ENCODE results near the gene LEMD1. TPM values are rescaled to one million over a fixed set of nuclear protein-coding genes. Genes with fewer than 3 reads are reported as not detected.
"Not testable (repeated sequence)": the region's sequence is repeated elsewhere in the genome, so short reads cannot be mapped to it uniquely, and the experiment has no call there.

The LEMD1 gene
- total and polyA plus RNA-seq, 4 donors, result not detected

- ATAC-seq (ENCODE audit: low FRiP score), result no peak
- WGBS, 2 donors, result 91 to 93% methylated on average over 6 of the region's 6 CpGs
- Histone ChIP-seq H3K9me3 (ENCODE audit: control insufficient read depth, low read length) (no peaks in the 10 kb centered on the region), H3K27ac (ENCODE audit: low read depth in 1 of 2, low read length in 2 of 2) (no peak overlapping the region), H3K4me3 (ENCODE audit: low read length in 2 of 2) (no peak overlapping the region), H3K36me3 (ENCODE audit: control insufficient read depth in 1 of 2, insufficient read depth in 2 of 2, low read length in 1 of 2) (no peaks in the 10 kb centered on the region), H3K27me3 (ENCODE audit: control insufficient read depth in 1 of 2, insufficient read depth in 2 of 2, low read length in 1 of 2) (peaks cover 0 to 1% of the 10 kb centered on the region in 2 donors), H3K4me1 (ENCODE audit: control insufficient read depth in 1 of 2, insufficient read depth in 2 of 2, low read length in 2 of 2) (no peaks in the 10 kb centered on the region)
- intact Hi-C loops (cut with DNase I), result no loop called here
- no peak for DNase-seq
Measured at GRCh38 chr1:205423814-205424399, 2.1 kb upstream of the LEMD1 start.

GRCh38 chr1:205422993-205423642, 1.3 kb upstream of the LEMD1 start:
- no peak overlapping the region for H3K27ac ChIP-seq (ENCODE audit: low read depth in 1 of 2, low read length in 2 of 2)
- DNase-seq, result no peak
- H3K27me3 ChIP-seq (ENCODE audit: control insufficient read depth in 1 of 2, insufficient read depth in 2 of 2, low read length in 1 of 2), result peaks cover 0 to 1% of the 10 kb centered on the region in 2 donors
- intact Hi-C loops (cut with DNase I), result no loop called here
- ATAC-seq (ENCODE audit: low FRiP score), result no peak
- no peak overlapping the region for H3K4me3 ChIP-seq (ENCODE audit: low read length in 2 of 2)
- H3K9me3 ChIP-seq (ENCODE audit: control insufficient read depth, low read length), result no peaks in the 10 kb centered on the region
- no peaks in the 10 kb centered on the region for H3K36me3 ChIP-seq (ENCODE audit: control insufficient read depth in 1 of 2, insufficient read depth in 2 of 2, low read length in 1 of 2)
- H3K4me1 ChIP-seq (ENCODE audit: control insufficient read depth in 1 of 2, insufficient read depth in 2 of 2, low read length in 2 of 2), result no peaks in the 10 kb centered on the region
- WGBS, 2 donors, result 62 to 63% methylated on average over 4 of the region's 4 CpGs

GRCh38 chr1:205420938-205421337, 918 bp downstream of the LEMD1 start:
- Histone ChIP-seq H3K4me1 (ENCODE audit: control insufficient read depth in 1 of 2, insufficient read depth in 2 of 2, low read length in 2 of 2) (no peaks in the 10 kb centered on the region), H3K36me3 (ENCODE audit: control insufficient read depth in 1 of 2, insufficient read depth in 2 of 2, low read length in 1 of 2) (no peaks in the 10 kb centered on the region), H3K4me3 (ENCODE audit: low read length in 2 of 2) (no peak overlapping the region), H3K27me3 (ENCODE audit: control insufficient read depth in 1 of 2, insufficient read depth in 2 of 2, low read length in 1 of 2) (peaks cover 0 to 1% of the 10 kb centered on the region in 2 donors), H3K9me3 (ENCODE audit: control insufficient read depth, low read length) (no peaks in the 10 kb centered on the region), H3K27ac (ENCODE audit: low read depth in 1 of 2, low read length in 2 of 2) (no peak overlapping the region)
- WGBS, 2 donors, result 88 to 94% methylated on average over 2 of the region's 2 CpGs
- intact Hi-C loops (cut with DNase I), result no loop called here
- no peak for ATAC-seq (ENCODE audit: low FRiP score)
- DNase-seq, result no peak

GRCh38 chr1:205417870-205418635, 3.8 kb downstream of the LEMD1 start:
- Histone ChIP-seq H3K9me3 (ENCODE audit: control insufficient read depth, low read length) (no peaks in the 10 kb centered on the region), H3K27ac (ENCODE audit: low read depth in 1 of 2, low read length in 2 of 2) (no peak overlapping the region), H3K27me3 (ENCODE audit: control insufficient read depth in 1 of 2, insufficient read depth in 2 of 2, low read length in 1 of 2) (no peaks in the 10 kb centered on the region), H3K36me3 (ENCODE audit: control insufficient read depth in 1 of 2, insufficient read depth in 2 of 2, low read length in 1 of 2) (no peaks in the 10 kb centered on the region), H3K4me3 (ENCODE audit: low read length in 2 of 2) (no peak overlapping the region), H3K4me1 (ENCODE audit: control insufficient read depth in 1 of 2, insufficient read depth in 2 of 2, low read length in 2 of 2) (no peaks in the 10 kb centered on the region)
- WGBS, 2 donors, result 58 to 59% methylated on average over 10 of the region's 10 CpGs
- intact Hi-C loops (cut with DNase I), result no loop called here
- DNase-seq (no peak), ATAC-seq (ENCODE audit: low FRiP score) (no peak)

- no peaks in the 10 kb centered on the region for H3K9me3 ChIP-seq (ENCODE audit: control insufficient read depth, low read length)
- H3K4me1 ChIP-seq (ENCODE audit: control insufficient read depth in 1 of 2, insufficient read depth in 2 of 2, low read length in 2 of 2), result no peaks in the 10 kb centered on the region
- no peak for ATAC-seq (ENCODE audit: low FRiP score)
- no peaks in the 10 kb centered on the region for H3K36me3 ChIP-seq (ENCODE audit: control insufficient read depth in 1 of 2, insufficient read depth in 2 of 2, low read length in 1 of 2)
- no peak overlapping the region for H3K4me3 ChIP-seq (ENCODE audit: low read length in 2 of 2)
- intact Hi-C loops (cut with DNase I), result no loop called here
- H3K27ac ChIP-seq (ENCODE audit: low read depth in 1 of 2, low read length in 2 of 2), result no peak overlapping the region
- WGBS, 2 donors, result 49 to 57% methylated on average over 2 of the region's 2 CpGs
- H3K27me3 ChIP-seq (ENCODE audit: control insufficient read depth in 1 of 2, insufficient read depth in 2 of 2, low read length in 1 of 2), result no peaks in the 10 kb centered on the region
- no peak for DNase-seq
Measured at GRCh38 chr1:205416322-205416721, 5.5 kb downstream of the LEMD1 start.

GRCh38 chr1:205410581-205411298, 11.1 kb downstream of the LEMD1 start:
- ATAC-seq (ENCODE audit: low FRiP score), result no peak
- intact Hi-C loops (cut with DNase I), result no loop called here
- Histone ChIP-seq H3K27me3 (ENCODE audit: control insufficient read depth in 1 of 2, insufficient read depth in 2 of 2, low read length in 1 of 2) (no peaks in the 10 kb centered on the region), H3K36me3 (ENCODE audit: control insufficient read depth in 1 of 2, insufficient read depth in 2 of 2, low read length in 1 of 2) (no peaks in the 10 kb centered on the region), H3K4me3 (ENCODE audit: low read length in 2 of 2) (no peak overlapping the region), H3K27ac (ENCODE audit: low read depth in 1 of 2, low read length in 2 of 2) (no peak overlapping the region), H3K4me1 (ENCODE audit: control insufficient read depth in 1 of 2, insufficient read depth in 2 of 2, low read length in 2 of 2) (no peaks in the 10 kb centered on the region), H3K9me3 (ENCODE audit: control insufficient read depth, low read length) (no peaks in the 10 kb centered on the region)
- WGBS, 2 donors, result 66 to 76% methylated on average over 5 of the region's 5 CpGs
- no peak for DNase-seq

- intact Hi-C loops (cut with DNase I), result no loop called here
- ATAC-seq (ENCODE audit: low FRiP score), result no peak
- 86 to 89% methylated on average over 5 of the region's 5 CpGs for WGBS, 2 donors
Measured at GRCh38 chr1:205407970-205408369, 13.9 kb downstream of the LEMD1 start.

GRCh38 chr1:205406252-205406651, 15.6 kb downstream of the LEMD1 start:
- DNase-seq; H3K36me3 ChIP-seq (ENCODE audit: control insufficient read depth in 1 of 2, insufficient read depth in 2 of 2, low read length in 1 of 2); H3K27ac ChIP-seq (ENCODE audit: low read depth in 1 of 2, low read length in 2 of 2); H3K4me1 ChIP-seq (ENCODE audit: control insufficient read depth in 1 of 2, insufficient read depth in 2 of 2, low read length in 2 of 2); H3K27me3 ChIP-seq (ENCODE audit: control insufficient read depth in 1 of 2, insufficient read depth in 2 of 2, low read length in 1 of 2); H3K4me3 ChIP-seq (ENCODE audit: low read length in 2 of 2); ATAC-seq (ENCODE audit: low FRiP score); intact Hi-C loops (cut with DNase I); H3K9me3 ChIP-seq (ENCODE audit: control insufficient read depth, low read length): not testable (repeated sequence)
- WGBS, 2 donors, result 85 to 91% methylated on average over 4 to 8 of the region's 12 CpGs

More at GRCh38 chr1:205407970-205408369, 13.9 kb downstream of the LEMD1 start:
- Histone ChIP-seq H3K4me1 (ENCODE audit: control insufficient read depth in 1 of 2, insufficient read depth in 2 of 2, low read length in 2 of 2) (no peaks in the 10 kb centered on the region), H3K4me3 (ENCODE audit: low read length in 2 of 2) (no peak overlapping the region), H3K27me3 (ENCODE audit: control insufficient read depth in 1 of 2, insufficient read depth in 2 of 2, low read length in 1 of 2) (no peaks in the 10 kb centered on the region), H3K36me3 (ENCODE audit: control insufficient read depth in 1 of 2, insufficient read depth in 2 of 2, low read length in 1 of 2) (no peaks in the 10 kb centered on the region), H3K9me3 (ENCODE audit: control insufficient read depth, low read length) (no peaks in the 10 kb centered on the region), H3K27ac (ENCODE audit: low read depth in 1 of 2, low read length in 2 of 2) (no peak overlapping the region)
- DNase-seq, result no peak

All from aorta (tissue), 5 donors.